ENCODE results near the gene PLEKHG2.
A peak's percentile ranks its signal among the peaks of the same experiment; 100 is the strongest.

- TF ChIP-seq CTCF (IDR thresholded peaks at IDR 0.05) (no peak), POLR2A (IDR thresholded peaks at IDR 0.05) (peak in 1 of 2 donors; percentile 95), POLR2AphosphoS5 (IDR thresholded peaks at IDR 0.05) (peak; percentile 79 to 97 (median 80)), EP300 (IDR thresholded peaks at IDR 0.05) (no peak)
Measured at GRCh38 chr19:39445196-39446111, 33.0 kb downstream of the PLEKHG2 start, which contains the start of gene SUPT5H.
